HG02759 (cell line): ENCODE measurements around the gene GLYATL2.

ENCODE experiments used
- ATAC-seq: cut with Tn5 transposase; IDR thresholded peaks from one replicate; pipeline ENCODE4 v1.9.1; 2021; ENCODE audit warnings: mild to moderate bottlenecking, moderate library complexity; ENCODE audit not compliant: unreplicated experiment

Gene GLYATL2

GRCh38 chr11:58844361-58845005 lies at the start of gene GLYATL2:
Gene GLYATL2 (minus strand): TSS chr11:58844704. CDS start chr11:58839612, 5,092 bp downstream.
- no peak for ATAC-seq

DNA sequence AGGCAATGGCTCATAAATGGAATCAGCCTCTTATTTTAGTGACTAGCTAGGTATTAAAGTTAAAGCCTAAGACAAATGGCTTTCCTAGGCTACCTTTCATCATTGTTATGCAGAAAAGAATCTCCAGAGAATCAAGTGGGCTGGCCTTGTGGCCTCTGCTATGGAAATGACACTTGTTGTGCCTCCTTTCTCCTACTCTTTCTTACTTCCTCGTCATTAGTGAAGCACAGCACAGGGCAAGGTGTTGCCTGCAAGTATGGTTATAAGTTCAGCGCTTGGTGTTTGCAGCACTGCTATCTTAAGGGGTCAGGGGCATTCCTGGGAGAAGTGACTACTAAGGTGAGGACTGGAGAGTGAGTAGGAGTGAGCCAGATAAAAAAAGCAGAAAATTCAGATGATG lies 49.4 kb upstream of the GLYATL2 start:
- no peak for ATAC-seq

- ATAC-seq, result no peak
Observed at GRCh38 chr11:58888579-58888978, 44.1 kb upstream of the GLYATL2 start.

GRCh38 chr11:58887452-58887851 lies 42.9 kb upstream of the GLYATL2 start:
- no peak for ATAC-seq

GRCh38 chr11:58880625-58881024 lies 36.1 kb upstream of the GLYATL2 start:
- ATAC-seq, result no peak

DNA sequence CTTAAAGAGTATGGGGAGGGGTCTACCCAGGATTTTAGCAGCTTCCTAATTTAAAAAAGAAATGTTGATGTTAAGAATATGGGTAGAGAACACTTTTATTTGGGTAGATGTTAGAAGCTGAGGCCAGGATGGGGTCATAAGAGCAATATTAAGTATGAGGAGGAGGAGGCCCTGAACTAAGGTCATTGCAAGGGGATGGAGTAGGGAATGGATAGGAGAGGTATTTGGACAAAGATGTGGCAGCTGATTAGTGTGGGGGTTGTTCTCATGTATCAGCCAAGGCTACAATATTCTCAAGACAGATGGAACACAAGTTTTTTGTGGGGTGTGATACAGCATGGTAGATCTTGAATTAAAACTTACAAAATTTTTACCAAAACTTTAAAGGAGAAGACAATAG lies 35.7 kb upstream of the GLYATL2 start:
- no peak for ATAC-seq

DNA sequence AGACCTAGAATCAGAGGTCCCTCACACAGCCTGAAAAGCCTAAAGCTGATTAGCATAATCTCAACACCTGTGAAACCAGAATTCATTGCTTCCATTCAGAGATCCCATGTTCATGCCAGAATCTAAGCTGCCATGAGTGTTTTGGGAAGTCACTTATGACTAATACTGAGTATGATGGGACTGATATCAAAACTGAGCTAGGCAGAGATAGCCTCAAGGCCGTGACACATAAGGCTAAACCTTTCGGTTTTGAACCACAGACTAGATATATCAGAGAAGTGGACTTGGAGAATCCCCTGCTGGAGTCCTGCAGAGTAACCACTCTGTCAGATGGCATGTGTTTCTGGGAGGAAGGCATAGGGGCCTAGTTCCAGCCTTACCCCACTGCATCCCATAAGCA lies 23.1 kb upstream of the GLYATL2 start:
- no peak for ATAC-seq

GRCh38 chr11:58866788-58867187 lies 22.3 kb upstream of the GLYATL2 start:
- ATAC-seq, result no peak

GRCh38 chr11:58864335-58864734 lies 19.8 kb upstream of the GLYATL2 start:
- no peak for ATAC-seq

- ATAC-seq, result no peak
Observed at GRCh38 chr11:58863697-58864096, 19.2 kb upstream of the GLYATL2 start.

- no peak for ATAC-seq
Observed at GRCh38 chr11:58861533-58861932, 17.0 kb upstream of the GLYATL2 start.

DNA sequence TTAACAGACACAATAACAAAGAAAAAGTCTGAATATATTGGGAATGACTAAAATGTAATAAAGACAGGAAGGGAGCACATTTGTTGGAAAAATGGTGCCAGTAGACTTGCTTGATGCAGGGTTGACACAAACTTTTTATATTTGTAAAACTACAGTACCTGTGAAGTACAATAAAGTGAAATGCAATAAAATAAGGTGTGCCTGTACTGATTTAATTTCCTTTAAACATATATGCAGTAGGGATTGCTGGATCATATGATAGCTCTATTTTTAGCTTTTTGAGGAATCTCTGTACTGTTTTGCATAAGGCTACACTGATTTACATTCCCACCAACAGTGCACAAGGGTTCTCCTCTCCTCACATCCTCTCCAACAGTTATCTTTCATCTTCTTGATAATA lies 12.3 kb upstream of the GLYATL2 start:
- ATAC-seq, result no peak

GRCh38 chr11:58845386-58845785 lies 882 bp upstream of the GLYATL2 start:
- no peak for ATAC-seq

- ATAC-seq, result peak; percentile 66
Observed at GRCh38 chr11:58837707-58838388, 6.7 kb downstream of the GLYATL2 start.

DNA sequence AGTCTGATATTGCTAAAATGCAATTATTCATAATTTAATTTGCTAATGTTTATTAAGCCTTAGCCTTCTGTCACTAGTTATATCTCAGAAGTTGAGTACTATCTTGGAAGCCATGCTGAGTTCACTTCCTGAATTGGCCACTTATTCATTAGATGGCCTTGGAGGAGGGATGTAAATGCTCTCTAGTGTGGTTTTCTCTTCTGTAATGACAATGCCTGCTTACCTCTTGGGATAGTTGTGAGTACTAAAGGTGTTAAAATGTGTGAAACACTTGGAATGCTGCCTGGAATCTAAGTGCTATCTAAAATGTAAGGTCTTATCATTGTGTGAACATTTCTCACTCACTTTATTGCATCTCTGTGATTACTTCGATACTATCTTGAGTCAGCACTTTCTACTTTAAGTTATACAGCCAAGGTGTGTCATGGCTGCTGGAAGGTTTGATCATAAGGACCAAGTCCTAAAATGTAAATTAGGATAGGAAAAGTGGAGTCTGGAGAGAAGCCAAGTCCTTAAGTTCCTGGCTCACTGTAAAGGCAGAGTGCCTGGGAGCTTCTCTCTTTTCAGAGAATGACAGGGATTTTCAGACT lies 12.4 kb downstream of the GLYATL2 start:
- ATAC-seq, result no peak

DNA sequence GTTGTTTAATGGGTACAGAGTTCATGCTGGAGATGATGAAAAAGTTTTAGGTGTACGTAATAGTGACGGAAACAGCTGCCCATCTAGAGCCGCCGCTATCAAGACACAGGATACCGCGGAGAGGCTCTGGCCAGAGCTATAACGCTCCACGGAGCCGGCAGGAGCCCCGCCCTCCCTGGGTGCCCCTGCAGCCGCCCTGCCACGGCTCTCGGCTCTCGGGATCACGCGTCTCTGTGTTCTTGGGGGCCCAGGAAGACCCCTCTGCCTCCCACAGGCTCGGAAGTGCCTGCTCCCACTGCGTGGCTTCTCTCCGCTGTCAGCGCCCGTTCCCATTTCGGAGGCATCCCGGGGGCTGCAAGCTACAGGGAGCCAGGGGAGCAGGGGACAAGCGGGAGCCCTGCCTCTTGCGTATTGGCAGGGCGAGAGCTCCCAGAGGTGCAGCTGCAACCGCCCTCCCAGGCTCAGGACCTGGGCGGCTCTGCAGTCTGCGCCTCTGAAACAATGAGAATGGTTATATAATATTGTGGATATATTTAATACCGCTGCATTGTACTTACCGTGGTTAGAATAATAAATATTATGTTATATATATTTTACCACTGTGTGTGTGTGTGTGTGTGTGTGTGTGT lies 13.7 kb downstream of the GLYATL2 start:
- ATAC-seq, result peak; percentile 73

- ATAC-seq, result no peak
Observed at GRCh38 chr11:58829786-58830185, 14.7 kb downstream of the GLYATL2 start.

GRCh38 chr11:58813693-58814092 lies 30.8 kb downstream of the GLYATL2 start:
- ATAC-seq, result no peak

- no peak for ATAC-seq
Observed at GRCh38 chr11:58811499-58811898, 33.0 kb downstream of the GLYATL2 start.

GRCh38 chr11:58807343-58807742 lies 37.2 kb downstream of the GLYATL2 start:
- ATAC-seq, result no peak

GRCh38 chr11:58805065-58805464 lies 39.4 kb downstream of the GLYATL2 start:
- ATAC-seq, result no peak
